Astrocyte (in vitro differentiated cells and primary cell): ENCODE results near the gene SLC35G1.

Experiments
- EZH2 ChIP-seq: IDR thresholded peaks from 2 replicates; pipeline ENCODE4 v1.6.1; 2012; ENCODE audit warnings: mild to moderate bottlenecking, low read length, inconsistent platforms; ENCODE audit not compliant: insufficient read depth
- TF ChIP-seq, protein P1 (sequence below): IDR thresholded peaks from 2 replicates; pipeline ENCODE4 v1.5.1; 2011; ENCODE audit warnings: low read depth, mild to moderate bottlenecking, inconsistent platforms, low read length, moderate library complexity; ENCODE audit not compliant: insufficient read depth

DNA sequence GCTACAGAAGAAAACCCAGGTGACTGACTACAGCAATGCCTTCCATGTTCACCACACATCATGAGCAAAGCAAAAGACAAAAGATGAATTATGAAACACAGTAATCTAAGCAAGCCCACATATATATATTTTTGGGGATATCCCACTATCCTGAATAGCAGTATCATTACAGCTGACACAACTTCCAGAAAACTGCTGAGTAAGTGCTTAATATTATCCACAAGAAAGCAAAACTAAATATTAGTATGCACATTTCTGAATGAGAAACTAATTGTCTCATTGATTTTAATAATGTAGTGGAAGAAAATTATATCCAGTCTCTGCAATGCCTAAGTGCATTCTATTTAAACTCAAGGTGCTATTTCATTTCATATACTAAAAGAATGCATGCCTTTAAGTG, 14.5 kb upstream of the SLC35G1 start:
- TF ChIP-seq, protein P1, sequence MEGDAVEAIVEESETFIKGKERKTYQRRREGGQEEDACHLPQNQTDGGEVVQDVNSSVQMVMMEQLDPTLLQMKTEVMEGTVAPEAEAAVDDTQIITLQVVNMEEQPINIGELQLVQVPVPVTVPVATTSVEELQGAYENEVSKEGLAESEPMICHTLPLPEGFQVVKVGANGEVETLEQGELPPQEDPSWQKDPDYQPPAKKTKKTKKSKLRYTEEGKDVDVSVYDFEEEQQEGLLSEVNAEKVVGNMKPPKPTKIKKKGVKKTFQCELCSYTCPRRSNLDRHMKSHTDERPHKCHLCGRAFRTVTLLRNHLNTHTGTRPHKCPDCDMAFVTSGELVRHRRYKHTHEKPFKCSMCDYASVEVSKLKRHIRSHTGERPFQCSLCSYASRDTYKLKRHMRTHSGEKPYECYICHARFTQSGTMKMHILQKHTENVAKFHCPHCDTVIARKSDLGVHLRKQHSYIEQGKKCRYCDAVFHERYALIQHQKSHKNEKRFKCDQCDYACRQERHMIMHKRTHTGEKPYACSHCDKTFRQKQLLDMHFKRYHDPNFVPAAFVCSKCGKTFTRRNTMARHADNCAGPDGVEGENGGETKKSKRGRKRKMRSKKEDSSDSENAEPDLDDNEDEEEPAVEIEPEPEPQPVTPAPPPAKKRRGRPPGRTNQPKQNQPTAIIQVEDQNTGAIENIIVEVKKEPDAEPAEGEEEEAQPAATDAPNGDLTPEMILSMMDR: no peak
- no peak for TF ChIP-seq EZH2
